NCI-H345 (cell line): ENCODE measurements around the gene DNAJC16.
"Not testable (repeated sequence)": the region's sequence is repeated elsewhere in the genome, so short reads cannot be mapped to it uniquely, and the experiment has no call there.

Experiments
- DNase-seq: peaks from one replicate; lab custom pipeline; 2025; lab: John Stamatoyannopoulos, UW

Gene DNAJC16

DNA sequence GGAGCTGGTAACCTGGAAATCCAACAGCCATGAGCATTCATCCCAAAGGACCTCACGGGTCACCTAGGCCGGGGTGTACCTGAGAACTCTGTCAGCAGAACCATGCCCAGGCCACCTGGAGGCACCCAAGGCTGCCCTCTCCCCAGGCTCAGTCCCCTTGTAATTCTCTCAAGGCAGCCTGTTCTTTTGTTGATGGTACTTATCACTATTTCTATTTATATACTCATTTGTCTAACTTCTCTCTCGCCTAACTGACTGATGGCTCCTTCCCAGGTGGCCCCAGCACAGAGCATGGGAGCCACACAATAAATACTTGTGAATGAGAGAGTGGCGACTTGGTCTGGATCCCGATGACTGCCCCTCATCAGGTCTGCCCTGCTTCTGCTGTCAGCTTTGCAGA is 19.4 kb upstream of the DNAJC16 start:
- DNase-seq = no peak

GRCh38 chr1:15508700-15509487 is 17.8 kb upstream of the DNAJC16 start:
- no peak for DNase-seq

GRCh38 chr1:15509586-15509985 is 17.1 kb upstream of the DNAJC16 start:
- no peak for DNase-seq

GRCh38 chr1:15510611-15511405 is 15.8 kb upstream of the DNAJC16 start:
- no peak for DNase-seq

- DNase-seq = no peak
Measured at GRCh38 chr1:15513192-15513591, 13.5 kb upstream of the DNAJC16 start.

DNA sequence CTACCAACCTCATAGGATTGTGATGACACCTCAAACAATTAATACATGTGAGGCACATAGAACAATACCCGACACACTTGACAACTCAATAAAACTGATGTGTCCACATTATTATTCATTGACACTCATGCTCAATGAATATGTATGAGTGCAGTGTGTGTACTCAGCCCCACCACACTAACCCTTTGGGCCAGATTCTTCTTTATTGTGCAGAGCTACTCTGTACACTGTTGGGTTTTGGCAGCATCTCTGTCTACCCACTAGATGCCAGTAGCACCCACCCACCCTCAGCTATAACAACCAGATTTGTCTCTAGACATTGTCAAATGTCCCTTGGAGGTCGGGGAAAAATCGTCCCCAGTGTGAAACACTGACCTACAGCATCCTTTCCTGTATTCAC is 12.7 kb upstream of the DNAJC16 start:
- no peak for DNase-seq

DNA sequence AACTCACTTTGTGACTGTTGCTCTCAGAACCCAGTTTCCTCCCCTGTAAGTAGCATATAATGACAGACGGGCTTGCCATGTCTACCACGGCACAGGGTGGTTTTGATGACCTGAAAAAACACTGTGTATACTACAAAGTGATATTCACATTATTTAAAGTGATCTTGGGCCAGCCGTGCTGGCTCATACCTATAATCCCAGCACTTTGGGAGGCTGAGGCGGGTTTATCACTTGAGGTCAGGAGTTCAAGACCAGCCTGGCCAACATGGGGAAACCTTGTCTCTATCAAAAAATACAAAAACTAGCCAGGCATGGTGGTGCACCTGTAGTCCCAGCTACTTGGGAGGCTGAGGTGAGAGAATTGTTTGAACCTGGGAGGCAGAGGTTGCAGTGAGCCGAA is 12.1 kb upstream of the DNAJC16 start:
- not testable (repeated sequence) for DNase-seq

DNA sequence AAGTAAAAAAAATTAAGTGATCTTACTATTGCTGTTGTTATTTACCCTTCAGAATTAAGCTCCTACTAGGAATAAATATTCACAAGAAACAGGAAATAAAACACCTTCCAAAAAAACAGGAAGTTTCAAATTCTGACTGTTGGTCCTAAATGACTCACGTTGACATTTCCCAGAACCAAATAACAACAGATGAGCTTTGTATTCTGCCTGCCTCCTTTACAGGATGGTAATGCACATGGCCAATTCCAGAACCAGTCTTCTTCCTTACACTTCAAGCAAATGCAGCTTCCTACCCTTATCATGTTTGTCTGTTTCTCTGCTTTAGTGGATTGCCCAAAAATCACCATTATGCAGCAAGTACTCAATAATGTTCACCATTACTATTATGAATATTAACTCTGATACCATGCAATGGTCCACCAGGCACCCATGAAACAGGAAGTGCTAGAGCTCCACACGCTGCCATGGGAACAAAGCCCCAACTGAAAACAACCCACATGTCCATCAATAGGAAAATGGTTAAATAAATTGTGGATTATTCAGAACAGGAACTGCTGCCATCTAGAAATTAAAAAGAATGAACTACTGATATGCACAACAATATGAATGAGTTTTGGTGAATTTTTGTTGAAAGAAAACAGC is 11.5 kb upstream of the DNAJC16 start:
- no peak for DNase-seq

- no peak for DNase-seq
Measured at GRCh38 chr1:15519625-15520024, 7.0 kb upstream of the DNAJC16 start.

DNA sequence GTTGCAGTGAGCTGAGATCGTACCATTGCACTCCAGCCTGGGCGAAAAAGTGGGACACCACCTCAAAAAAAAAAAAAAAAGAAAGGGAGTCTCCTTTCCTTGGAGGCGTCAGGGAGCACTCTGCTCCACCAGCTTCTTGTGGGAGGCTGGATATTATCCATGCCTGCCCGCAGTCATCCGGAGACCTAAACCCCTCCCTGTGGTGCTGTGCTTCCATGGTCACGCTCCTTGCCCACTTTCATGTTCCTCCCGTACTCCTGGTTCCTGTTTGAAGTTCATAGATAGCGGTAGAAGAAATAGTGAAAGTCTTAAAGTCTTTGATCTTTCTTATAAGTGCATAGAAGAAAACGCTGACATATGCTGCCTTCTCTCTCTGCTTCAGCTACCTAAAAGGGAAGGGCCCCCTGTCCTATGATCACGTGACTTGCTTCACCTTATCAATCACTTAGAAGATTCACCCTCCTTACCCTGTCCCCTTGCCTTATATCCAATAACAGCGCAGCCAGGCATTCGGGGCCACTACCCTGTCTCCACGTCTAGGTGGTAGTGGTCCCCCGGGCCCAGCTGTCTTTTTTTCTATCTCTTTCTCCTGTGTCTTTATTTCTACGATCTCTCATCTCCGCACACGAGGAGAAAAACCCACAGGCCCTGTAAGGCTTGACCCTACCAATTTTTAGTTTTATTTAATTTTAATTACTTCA is 5.3 kb upstream of the DNAJC16 start:
- DNase-seq = not testable (repeated sequence)

DNA sequence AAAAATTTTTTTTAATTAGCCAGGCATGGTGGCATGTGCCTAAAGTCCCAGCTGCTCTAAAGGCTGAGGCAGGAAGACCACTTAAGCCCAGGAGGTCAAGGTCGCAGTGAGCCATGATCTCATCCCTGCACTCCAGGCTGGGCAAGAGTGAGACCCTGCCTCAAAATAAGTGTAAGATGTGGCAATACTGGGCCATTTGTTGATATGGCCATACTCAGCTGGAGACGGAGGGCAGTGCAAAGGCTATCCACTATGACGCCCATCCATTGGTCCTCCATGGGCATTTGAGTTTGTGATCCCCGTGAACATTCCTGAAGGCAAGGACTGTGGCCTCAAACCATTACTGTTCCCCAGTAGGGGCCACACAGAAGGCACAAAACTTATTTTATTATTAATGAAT is 4.1 kb upstream of the DNAJC16 start:
- no peak for DNase-seq

GRCh38 chr1:15523104-15524020 is 3.3 kb upstream of the DNAJC16 start:
- no peak for DNase-seq

DNA sequence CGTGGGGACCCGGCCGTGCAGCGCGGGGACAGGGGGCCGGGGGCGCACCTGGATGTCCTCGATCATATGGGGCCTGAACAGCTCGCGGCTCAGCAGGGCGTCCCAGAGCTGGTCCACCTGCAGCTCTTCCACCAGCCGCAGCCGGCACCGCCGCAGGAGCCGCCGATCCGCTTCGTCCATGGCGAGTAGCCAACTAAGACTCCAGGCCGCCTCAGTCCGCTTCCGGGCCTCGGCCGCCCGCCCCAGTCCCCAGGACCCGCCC is 2.7 kb upstream of the DNAJC16 start, which contains the start of gene CASP9:
CASP9 (minus strand) TSS at position 195 of the 262 bp plus-strand sequence; CDS start at position 180, 15 bp downstream.
- DNase-seq = no peak

GRCh38 chr1:15524283-15525049 is 2.2 kb upstream of the DNAJC16 start:
- DNase-seq = peak; percentile 100

DNA sequence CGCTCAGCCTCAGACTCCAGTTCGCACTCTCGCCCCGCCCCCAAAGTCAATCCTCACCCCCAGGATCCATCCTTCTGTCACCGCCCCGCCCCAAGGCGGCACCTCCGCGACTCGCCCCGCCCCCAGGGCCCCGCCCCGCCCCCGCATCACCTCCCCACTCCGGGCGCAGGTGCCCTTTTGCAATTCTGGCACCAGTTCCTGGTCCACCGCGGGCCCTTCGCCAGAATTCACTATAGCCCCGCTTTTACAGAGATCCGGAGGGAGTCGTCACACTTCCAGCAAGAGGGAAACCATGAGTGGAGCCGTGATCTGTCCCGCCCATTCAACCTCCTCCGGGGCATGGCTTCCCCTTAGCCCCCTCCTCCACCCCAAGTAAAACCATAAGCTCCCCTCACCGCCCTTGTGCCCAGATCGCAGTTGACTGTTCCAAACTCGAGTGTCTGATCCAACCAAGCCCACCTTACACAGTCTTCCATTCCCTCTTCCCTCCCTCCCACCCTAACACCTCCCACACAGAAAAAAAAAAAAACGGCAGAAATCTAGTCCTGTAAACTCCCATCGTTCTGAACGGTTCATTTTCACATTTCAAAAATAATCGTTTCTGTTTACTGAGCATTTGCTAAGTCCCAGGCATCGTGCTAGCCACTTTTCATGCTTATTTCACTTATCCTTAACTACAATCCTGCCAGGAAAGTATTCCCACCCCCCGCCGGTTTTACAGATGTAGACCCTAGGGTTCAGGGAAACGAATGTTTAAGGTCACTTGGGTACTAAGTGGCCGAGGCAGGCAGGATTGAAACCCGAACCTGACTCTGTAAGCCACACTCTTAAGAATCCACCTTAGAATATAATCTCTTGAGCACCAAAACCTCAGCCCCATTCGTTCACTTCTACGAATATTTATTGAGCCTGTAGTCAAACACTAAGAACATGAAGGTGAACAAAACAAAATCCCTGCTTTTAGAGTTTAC is 1.3 kb upstream of the DNAJC16 start:
- peak; percentile 25 for DNase-seq

DNA sequence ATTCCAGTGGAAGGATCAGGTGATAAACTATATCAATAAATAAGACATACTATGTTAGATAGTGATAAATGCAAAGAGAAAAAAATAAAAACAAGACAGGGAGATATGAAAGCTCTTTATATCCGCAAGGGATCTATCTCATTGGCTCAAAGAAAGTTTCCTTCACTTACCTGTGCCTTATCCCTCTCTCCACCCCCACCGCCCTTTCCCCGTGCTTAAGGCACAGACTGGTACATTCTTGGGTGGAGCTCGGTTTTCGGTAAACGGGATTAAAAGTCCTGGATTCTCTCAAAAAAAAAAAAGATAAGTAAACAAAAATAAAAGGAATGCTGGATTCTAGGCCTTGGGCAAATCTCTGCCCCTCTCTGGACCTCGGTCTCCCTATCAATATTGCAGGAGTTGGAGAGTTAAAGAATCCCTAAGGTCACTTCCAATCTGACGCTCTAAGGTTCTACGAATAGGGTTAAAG is 593 bp upstream of the DNAJC16 start:
- DNase-seq = no peak

- DNase-seq = no peak
Measured at GRCh38 chr1:15531003-15531402, 4.4 kb downstream of the DNAJC16 start.

DNA sequence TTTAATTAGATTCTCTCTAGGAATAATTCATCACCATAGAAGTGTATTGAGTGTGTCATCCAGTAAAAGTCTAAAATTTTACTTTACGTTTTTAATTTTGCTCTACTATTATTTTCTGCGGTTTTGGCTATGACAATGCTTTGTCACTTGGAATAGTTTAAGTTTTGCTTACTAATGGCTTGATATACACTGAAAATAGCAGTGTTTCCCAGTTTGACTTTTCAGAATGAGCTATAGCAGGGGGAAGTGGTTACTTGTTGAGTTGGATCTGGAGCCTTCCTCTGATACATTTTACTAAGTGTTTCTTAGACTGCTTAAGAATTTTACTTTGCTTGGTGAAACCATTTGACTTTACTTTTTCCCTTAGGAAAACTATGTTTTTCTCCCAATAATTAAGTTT is 5.0 kb downstream of the DNAJC16 start:
- no peak for DNase-seq

GRCh38 chr1:15538771-15539170 is 12.1 kb downstream of the DNAJC16 start:
- DNase-seq = peak; percentile 49
